Measurements from ENCODE around the gene NAALADL2.

NAALADL2 gene

DNA sequence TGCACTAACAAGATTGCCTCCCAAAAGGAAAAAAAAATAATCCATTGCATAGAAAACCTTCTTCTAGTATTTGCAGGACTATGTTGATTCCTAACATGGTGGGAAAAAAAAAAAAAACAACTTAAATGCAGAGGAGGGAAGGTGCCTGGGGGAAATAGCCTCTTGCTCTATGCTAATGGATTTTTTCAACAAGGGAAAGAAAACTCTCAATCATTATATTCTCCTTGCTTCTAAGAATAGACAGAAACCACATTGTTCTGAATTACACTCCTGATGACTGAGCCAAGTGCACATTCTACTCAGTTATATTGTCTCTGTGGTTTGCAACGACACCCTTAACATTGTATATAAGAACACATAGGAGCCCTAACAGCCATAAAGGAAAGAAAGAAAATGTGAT lies 760.2 kb downstream of the NAALADL2 start:
- DNase-seq (ENCODE audit: low spot score) = no peak
- TF ChIP-seq, protein P1, sequence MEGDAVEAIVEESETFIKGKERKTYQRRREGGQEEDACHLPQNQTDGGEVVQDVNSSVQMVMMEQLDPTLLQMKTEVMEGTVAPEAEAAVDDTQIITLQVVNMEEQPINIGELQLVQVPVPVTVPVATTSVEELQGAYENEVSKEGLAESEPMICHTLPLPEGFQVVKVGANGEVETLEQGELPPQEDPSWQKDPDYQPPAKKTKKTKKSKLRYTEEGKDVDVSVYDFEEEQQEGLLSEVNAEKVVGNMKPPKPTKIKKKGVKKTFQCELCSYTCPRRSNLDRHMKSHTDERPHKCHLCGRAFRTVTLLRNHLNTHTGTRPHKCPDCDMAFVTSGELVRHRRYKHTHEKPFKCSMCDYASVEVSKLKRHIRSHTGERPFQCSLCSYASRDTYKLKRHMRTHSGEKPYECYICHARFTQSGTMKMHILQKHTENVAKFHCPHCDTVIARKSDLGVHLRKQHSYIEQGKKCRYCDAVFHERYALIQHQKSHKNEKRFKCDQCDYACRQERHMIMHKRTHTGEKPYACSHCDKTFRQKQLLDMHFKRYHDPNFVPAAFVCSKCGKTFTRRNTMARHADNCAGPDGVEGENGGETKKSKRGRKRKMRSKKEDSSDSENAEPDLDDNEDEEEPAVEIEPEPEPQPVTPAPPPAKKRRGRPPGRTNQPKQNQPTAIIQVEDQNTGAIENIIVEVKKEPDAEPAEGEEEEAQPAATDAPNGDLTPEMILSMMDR (IDR thresholded peaks at IDR 0.05) = no peak
- Histone ChIP-seq H3K4me3 (no peak overlapping the region), H3K27ac (no peak overlapping the region)

DNA sequence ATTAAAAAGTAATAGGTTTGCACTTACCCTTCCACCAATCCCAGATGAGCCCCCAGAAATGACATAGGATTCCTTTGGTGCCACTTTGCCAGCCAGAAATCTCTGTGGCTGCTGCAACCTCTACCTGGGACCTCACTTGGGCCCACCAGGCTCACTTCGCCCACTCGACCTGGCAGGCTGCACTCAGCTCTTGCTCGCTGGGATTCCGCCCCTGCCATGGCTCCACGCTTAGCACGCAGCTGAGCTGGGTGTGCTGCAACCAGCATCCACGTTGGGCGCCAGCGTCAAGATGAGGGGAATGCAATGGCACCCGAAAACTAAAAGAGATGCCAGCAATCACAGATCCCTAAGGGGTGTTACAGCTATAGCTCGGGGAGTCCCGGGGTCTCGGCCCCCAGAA lies 761.0 kb downstream of the NAALADL2 start:
- Histone ChIP-seq H3K4me3 (no peak overlapping the region), H3K27ac (no peak overlapping the region)
- no peak for DNase-seq (ENCODE audit: low spot score)
- TF ChIP-seq, protein P1 (IDR thresholded peaks at IDR 0.05) = no peak

DNA sequence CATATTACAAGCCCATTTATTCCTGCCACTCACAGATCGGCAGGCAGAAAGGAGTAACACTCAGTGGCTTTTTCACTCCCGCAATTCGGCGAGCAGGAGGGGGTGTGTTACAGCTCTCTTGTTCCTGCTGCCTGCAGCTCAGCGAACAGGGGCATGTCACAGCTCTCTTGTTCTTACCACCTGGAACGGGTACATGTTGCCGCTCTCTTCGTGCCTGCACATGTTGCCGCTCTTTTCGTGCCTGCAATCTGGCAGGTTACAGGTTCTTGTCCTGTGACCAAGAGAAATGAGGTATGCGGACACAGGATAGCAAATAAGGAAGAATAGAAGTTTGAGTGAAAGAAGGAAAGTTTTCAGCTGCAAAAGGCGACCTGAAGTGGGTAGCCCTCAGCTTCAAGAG lies 761.4 kb downstream of the NAALADL2 start:
- H3K27ac ChIP-seq = no peak overlapping the region
- no peak for DNase-seq (ENCODE audit: low spot score)
- H3K4me3 ChIP-seq = no peak overlapping the region
- TF ChIP-seq, protein P1 (IDR thresholded peaks at IDR 0.05) = no peak

DNA sequence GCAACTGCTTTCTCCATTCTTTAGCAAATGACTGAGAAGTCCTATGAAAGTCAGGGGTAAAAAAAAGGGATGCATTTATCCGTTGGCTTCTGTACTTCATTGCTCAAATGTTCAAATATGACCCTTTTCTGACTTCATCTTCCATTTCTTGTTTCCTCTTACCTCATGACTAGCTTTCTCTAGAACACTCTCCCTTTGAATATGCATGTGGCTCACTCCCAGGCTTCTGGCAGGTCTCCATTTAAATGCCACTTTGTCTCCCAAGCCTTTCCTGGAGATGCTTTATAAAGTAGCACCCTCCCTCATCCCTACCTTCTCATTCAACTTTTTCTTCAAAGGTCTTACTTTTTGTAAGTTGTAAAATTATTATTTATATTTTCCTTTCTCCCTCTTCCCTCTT lies 781.8 kb downstream of the NAALADL2 start:
- H3K4me3 ChIP-seq = no peak overlapping the region
- no peak for DNase-seq (ENCODE audit: low spot score)
- H3K27ac ChIP-seq = no peak overlapping the region
- TF ChIP-seq, protein P1 (IDR thresholded peaks at IDR 0.05) = no peak

DNA sequence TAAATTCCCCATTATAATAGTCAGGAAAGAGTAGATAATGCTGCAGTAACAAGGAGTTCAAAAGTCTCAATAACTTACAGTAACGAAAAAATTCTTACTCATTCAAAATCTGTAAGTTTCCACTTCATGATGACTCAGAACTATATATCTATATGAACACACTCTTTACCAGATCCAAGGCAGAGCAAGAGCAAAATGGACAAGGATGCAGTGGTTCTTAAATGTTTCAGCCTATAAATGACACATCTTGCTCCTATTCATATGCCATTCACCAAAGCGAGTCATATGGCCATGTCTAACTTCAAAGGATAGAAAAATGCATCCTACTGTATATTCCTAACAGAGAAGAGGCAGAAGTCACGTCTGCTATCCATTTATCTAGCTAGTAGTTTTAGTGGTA lies 787.7 kb downstream of the NAALADL2 start:
- TF ChIP-seq, protein P1 (IDR thresholded peaks at IDR 0.05) = no peak
- H3K4me3 ChIP-seq = no peak overlapping the region
- H3K27ac ChIP-seq = no peak overlapping the region
- DNase-seq (ENCODE audit: low spot score) = no peak

DNA sequence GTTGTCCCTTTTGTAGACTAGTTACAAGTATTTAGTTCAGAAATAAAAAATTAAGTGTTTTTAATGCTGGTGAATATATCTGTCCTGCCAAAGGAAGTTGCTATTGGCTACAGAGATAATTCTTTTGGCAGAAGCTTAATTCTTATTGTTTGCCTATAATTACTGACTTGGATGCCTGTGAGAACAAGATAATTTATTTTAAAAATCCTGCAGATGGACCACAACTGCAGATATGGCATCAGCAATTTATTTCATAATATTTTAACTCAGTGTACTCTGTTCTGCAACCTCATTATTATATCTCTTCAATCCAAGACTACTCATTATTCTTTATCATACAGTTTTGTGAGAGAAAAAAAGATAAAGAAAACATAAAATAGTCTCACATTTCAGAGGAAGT lies 789.8 kb downstream of the NAALADL2 start:
- DNase-seq (ENCODE audit: low spot score) = no peak

DNA sequence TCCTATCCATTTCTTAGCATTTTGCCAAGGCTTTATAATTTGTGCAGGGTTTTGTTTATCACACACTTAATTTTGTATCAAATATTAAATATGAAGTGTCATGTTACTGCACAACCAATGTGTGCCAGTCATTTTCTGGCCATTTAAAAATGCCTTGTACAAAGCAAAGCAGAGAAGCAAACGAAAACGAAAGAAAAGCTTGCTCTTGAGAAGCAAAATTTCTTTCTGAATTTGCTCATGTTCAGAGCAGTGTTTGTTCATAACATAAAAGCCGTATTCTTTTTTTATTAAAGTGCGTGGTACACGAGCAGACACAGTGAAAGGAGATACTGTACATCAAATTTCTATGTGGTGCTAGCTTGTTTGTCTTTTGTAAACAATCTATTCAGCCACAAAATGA lies 792.6 kb downstream of the NAALADL2 start:
- DNase-seq (ENCODE audit: low spot score) = no peak
- no peak overlapping the region for H3K27ac ChIP-seq
- TF ChIP-seq, protein P1 (IDR thresholded peaks at IDR 0.05) = no peak
- peak overlapping the region; percentile 41 for H3K4me3 ChIP-seq

More for the DNA sequence above, 789.8 kb downstream of the NAALADL2 start:
- no peak overlapping the region for H3K27ac ChIP-seq
- no peak overlapping the region for H3K4me3 ChIP-seq
- TF ChIP-seq, protein P1 (IDR thresholded peaks at IDR 0.05) = no peak
